Measurements from ENCODE around the gene ZC3H11A. TPM values are rescaled to one million over a fixed set of nuclear protein-coding genes. Genes with fewer than 3 reads are reported as not detected.

Gene ZC3H11A
- total RNA-seq, 1 experiment from 2014 or later, result 75.2 TPM

DNA sequence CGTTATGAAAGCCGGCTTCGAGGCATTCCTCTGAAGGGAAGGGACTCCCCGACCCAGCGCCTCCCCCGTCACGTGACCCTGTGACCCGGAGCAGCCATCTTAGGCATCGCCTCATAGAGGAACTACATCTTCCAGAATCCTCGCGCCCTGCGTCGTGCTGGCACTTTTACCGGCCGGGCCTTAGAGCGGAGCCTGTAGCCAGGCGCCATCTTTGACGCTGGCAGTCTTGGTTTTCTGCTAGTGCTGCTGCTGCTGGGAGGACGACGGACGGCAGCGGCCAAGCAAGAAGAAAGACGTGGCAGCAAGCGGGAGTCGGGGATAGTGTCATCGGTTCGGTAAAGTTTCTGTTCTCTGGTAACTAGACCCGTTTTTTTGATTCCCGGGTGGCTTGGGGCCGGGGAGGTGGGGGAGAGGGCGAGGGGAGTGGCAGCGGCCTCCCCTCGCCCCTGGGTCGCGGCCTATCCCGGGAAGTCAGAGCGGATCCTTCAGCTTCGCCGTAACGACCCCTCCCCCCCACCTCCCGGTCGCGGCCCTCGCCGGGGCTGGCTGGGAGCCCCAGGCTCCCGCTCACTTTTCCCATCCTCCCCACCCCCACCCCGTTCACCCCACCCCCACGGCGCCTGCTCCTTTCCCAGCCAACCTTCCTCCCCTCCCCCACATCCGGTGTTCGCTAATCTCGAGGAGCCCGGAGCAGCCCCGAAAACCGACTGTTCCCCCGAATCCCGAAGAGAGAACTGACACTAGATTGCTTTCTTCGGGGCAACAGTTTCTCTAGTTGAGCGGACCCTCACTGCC is at the start of gene ZC3H11A, which contains the start of gene ZBED6 (continued):
- no peak for TF ChIP-seq HMGXB4 (CRISPR knock-in tag; IDR thresholded peaks at IDR 0.05)
- no peak for TF ChIP-seq TCF7 (CRISPR knock-in tag; IDR thresholded peaks at IDR 0.05; ENCODE audit: low read depth)
- peak; percentile 45; the same call in 1 of the 2 replicates for TF ChIP-seq GABPB1 (CRISPR knock-in tag; IDR thresholded peaks at IDR 0.05)
- TF ChIP-seq, protein P1, sequence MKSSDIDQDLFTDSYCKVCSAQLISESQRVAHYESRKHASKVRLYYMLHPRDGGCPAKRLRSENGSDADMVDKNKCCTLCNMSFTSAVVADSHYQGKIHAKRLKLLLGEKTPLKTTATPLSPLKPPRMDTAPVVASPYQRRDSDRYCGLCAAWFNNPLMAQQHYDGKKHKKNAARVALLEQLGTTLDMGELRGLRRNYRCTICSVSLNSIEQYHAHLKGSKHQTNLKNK (CRISPR knock-in tag; IDR thresholded peaks at IDR 0.05), result no peak
- TF ChIP-seq ZNF219 (CRISPR knock-in tag; IDR thresholded peaks at IDR 0.05; ENCODE audit: borderline replicate concordance), result no peak
- no peak for TF ChIP-seq HMGA2 (CRISPR knock-in tag; IDR thresholded peaks at IDR 0.05)
- TF ChIP-seq ATF3 (CRISPR knock-in tag; conservative IDR thresholded peaks at IDR 0.05), result no peak
- TF ChIP-seq CREB1 (CRISPR knock-in tag; IDR thresholded peaks at IDR 0.05), result no peak
- 0 out of 2 replicates have a peak, but pooled peaks have one; percentile 28 for TF ChIP-seq FOXK1 (CRISPR knock-in tag; IDR thresholded peaks at IDR 0.05)
- TF ChIP-seq PRRX2 (CRISPR knock-in tag; IDR thresholded peaks at IDR 0.05), result no peak
- TF ChIP-seq USF1 (CRISPR knock-in tag; IDR thresholded peaks at IDR 0.05), result peak; percentile 98
- no peak for TF ChIP-seq MLX (CRISPR knock-in tag; IDR thresholded peaks at IDR 0.05)
- TF ChIP-seq GRHL2 (CRISPR knock-in tag; IDR thresholded peaks at IDR 0.05; ENCODE audit: insufficient replicate concordance, severe bottlenecking), result no peak
- no peak for TF ChIP-seq TEAD4 (CRISPR knock-in tag; IDR thresholded peaks at IDR 0.05)
- TF ChIP-seq MAX (CRISPR knock-in tag; IDR thresholded peaks at IDR 0.05), result peak; percentile 79
- TF ChIP-seq AFF4 (CRISPR knock-in tag; IDR thresholded peaks at IDR 0.05; ENCODE audit: borderline replicate concordance), result no peak
- TF ChIP-seq, protein P2, sequence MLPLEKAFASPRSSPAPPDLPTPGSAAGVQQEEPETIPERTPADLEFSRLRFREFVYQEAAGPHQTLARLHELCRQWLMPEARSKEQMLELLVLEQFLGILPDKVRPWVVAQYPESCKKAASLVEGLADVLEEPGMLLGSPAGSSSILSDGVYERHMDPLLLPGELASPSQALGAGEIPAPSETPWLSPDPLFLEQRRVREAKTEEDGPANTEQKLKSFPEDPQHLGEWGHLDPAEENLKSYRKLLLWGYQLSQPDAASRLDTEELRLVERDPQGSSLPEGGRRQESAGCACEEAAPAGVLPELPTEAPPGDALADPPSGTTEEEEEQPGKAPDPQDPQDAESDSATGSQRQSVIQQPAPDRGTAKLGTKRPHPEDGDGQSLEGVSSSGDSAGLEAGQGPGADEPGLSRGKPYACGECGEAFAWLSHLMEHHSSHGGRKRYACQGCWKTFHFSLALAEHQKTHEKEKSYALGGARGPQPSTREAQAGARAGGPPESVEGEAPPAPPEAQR (CRISPR knock-in tag; IDR thresholded peaks at IDR 0.05), result no peak
- TF ChIP-seq, protein P3, sequence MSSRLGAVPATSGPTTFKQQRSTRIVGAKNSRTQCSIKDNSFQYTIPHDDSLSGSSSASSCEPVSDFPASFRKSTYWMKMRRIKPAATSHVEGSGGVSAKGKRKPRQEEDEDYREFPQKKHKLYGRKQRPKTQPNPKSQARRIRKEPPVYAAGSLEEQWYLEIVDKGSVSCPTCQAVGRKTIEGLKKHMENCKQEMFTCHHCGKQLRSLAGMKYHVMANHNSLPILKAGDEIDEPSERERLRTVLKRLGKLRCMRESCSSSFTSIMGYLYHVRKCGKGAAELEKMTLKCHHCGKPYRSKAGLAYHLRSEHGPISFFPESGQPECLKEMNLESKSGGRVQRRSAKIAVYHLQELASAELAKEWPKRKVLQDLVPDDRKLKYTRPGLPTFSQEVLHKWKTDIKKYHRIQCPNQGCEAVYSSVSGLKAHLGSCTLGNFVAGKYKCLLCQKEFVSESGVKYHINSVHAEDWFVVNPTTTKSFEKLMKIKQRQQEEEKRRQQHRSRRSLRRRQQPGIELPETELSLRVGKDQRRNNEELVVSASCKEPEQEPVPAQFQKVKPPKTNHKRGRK (CRISPR knock-in tag; IDR thresholded peaks at IDR 0.05; ENCODE audit: borderline replicate concordance), result no peak
- no peak for TF ChIP-seq AR (CRISPR knock-in tag; IDR thresholded peaks at IDR 0.05)
- TF ChIP-seq FOXP1 (CRISPR knock-in tag; IDR thresholded peaks at IDR 0.05; ENCODE audit: borderline replicate concordance), result no peak
- TF ChIP-seq SOX15 (CRISPR knock-in tag; IDR thresholded peaks at IDR 0.05), result no peak
- no peak for TF ChIP-seq ZNF671 (CRISPR knock-in tag; IDR thresholded peaks at IDR 0.05)
- no peak for TF ChIP-seq JAZF1 (CRISPR knock-in tag; IDR thresholded peaks at IDR 0.05)

All from WTC11 (cell line).